ENCODE results near the gene IFI35.
"Not testable (repeated sequence)": the region's sequence is repeated elsewhere in the genome, so short reads cannot be mapped to it uniquely, and the experiment has no call there.

IFI35 gene

GRCh38 chr17:42997984-42998938 is 8.3 kb upstream of the IFI35 start, which contains the start of gene RPL27:
RPL27 (plus strand) TSS chr17:42998419; CDS start chr17:42998751, 332 bp downstream.
- peak; percentile 97 for DNase-seq (ENCODE audit: low read depth)

- no peak for DNase-seq (ENCODE audit: low read depth)
Observed at GRCh38 chr17:42999003-42999525, 7.5 kb upstream of the IFI35 start.

- DNase-seq (ENCODE audit: low read depth), result not testable (repeated sequence)
Observed at GRCh38 chr17:43000894-43001293, 5.7 kb upstream of the IFI35 start.

GRCh38 chr17:43003542-43004172 is 2.9 kb upstream of the IFI35 start:
- no peak for DNase-seq (ENCODE audit: low read depth)

GRCh38 chr17:43010667-43011308 is 4.2 kb downstream of the IFI35 start:
- no peak for DNase-seq (ENCODE audit: low read depth)

GRCh38 chr17:43011728-43012472 is 5.3 kb downstream of the IFI35 start:
- no peak for DNase-seq (ENCODE audit: low read depth)

GRCh38 chr17:43013296-43013695 is 6.7 kb downstream of the IFI35 start:
- DNase-seq (ENCODE audit: low read depth), result no peak

- no peak for DNase-seq (ENCODE audit: low read depth)
Observed at GRCh38 chr17:43014020-43014648, 7.5 kb downstream of the IFI35 start.

- DNase-seq (ENCODE audit: low read depth), result no peak
Observed at GRCh38 chr17:43014649-43015542, 8.3 kb downstream of the IFI35 start.

- DNase-seq (ENCODE audit: low read depth), result no peak
Observed at GRCh38 chr17:43015579-43015978, 9.0 kb downstream of the IFI35 start.

- DNase-seq (ENCODE audit: low read depth), result no peak
Observed at GRCh38 chr17:43016216-43016615, 9.6 kb downstream of the IFI35 start.

GRCh38 chr17:43018008-43018853 is 11.6 kb downstream of the IFI35 start:
- no peak for DNase-seq (ENCODE audit: low read depth)

- no peak for DNase-seq (ENCODE audit: low read depth)
Observed at GRCh38 chr17:43018932-43019331, 12.3 kb downstream of the IFI35 start.

GRCh38 chr17:43019418-43019817 is 12.8 kb downstream of the IFI35 start:
- DNase-seq (ENCODE audit: low read depth), result no peak

- no peak for DNase-seq (ENCODE audit: low read depth)
Observed at GRCh38 chr17:43020030-43020621, 13.5 kb downstream of the IFI35 start.

GRCh38 chr17:43020789-43021740 is 14.5 kb downstream of the IFI35 start:
- peak; percentile 60 for DNase-seq (ENCODE audit: low read depth)

GRCh38 chr17:43021741-43022512 is 15.3 kb downstream of the IFI35 start, which contains the start of gene VAT1:
VAT1 (minus strand) TSS chr17:43022385; CDS start chr17:43022322, 63 bp downstream.
- DNase-seq (ENCODE audit: low read depth), result no peak

Measured in HS-5 (cell line).